PC-3 (cell line): ENCODE data around the gene SLC47A2.

Experiments
- CTCF ChIP-seq: fragments of 300-600 bp; sonication (generic); conservative IDR thresholded peaks from 2 replicates; pipeline ENCODE4 v1.5.1; 2017; ENCODE audit warnings: antibody characterized with exemption, low read depth, mild to moderate bottlenecking, low read length
- EZH2 ChIP-seq: fragments of 300-600 bp; sonication (generic); IDR thresholded peaks from one replicate; pipeline ENCODE4 v1.6.1; 2017; ENCODE audit warnings: antibody characterized with exemption, mild to moderate bottlenecking, low read length; ENCODE audit not compliant: unreplicated experiment
- EZH2phosphoT487 ChIP-seq: fragments of 300-600 bp; sonication (generic); IDR thresholded peaks from 2 replicates; pipeline ENCODE4 v1.6.1; 2018; ENCODE audit warnings: mild to moderate bottlenecking, antibody characterized with exemption, low read length, borderline replicate concordance

- TF ChIP-seq EZH2 (no peak), CTCF (no peak), EZH2phosphoT487 (no peak)
These were observed 4.4 kb upstream of the SLC47A2 start for GRCh38 chr17:19720631-19721426.
